GM18907 (cell line): ENCODE measurements around the gene CIAO2B.
"Not testable (repeated sequence)": the region's sequence is repeated elsewhere in the genome, so short reads cannot be mapped to it uniquely, and the experiment has no call there.

Experiments used
- ATAC-seq: cut with Tn5 transposase; IDR thresholded peaks from one replicate; pipeline ENCODE4 v1.9.1; 2021; ENCODE audit warnings: mild to moderate bottlenecking, moderate library complexity; ENCODE audit not compliant: unreplicated experiment

CIAO2B gene

DNA sequence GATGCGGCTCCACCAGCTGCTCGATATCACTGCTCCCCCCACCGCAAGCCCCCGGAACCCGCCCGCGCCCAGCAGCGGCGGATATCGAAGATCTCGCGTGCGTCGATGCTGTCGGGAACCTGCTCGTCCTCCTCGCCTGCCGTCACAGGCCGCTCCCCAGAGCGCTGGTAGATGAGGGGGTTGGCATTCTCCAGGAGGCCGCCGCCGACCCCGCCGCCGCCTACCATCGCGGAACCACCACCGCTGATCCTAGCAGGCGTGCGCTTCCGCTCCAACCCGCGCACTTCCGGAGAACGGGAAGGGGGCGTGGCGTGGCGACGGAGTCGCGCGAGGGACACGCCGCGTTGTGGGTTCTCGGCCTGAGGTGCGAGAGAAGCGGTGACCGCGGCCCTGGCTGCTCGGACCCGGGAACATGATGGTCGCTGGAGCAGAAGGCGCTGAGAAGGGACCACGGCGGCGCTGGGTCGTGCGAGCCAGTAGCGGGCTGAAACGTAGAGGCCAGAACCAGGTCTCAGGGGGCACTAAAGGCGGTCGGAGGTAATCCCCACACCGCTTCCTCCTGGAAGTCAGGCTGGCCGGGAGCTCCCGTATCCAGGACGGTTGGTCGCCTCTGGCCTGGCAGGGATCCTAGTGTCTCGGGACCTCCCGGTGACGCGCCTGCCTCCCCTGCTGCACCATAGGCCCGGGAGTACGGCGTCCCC is at the start of gene CIAO2B:
TSS of gene CIAO2B (minus strand) at position 265 of the 701 bp plus-strand sequence. CDS start at position 227, 38 bp downstream.
- peak; percentile 73 for ATAC-seq

DNA sequence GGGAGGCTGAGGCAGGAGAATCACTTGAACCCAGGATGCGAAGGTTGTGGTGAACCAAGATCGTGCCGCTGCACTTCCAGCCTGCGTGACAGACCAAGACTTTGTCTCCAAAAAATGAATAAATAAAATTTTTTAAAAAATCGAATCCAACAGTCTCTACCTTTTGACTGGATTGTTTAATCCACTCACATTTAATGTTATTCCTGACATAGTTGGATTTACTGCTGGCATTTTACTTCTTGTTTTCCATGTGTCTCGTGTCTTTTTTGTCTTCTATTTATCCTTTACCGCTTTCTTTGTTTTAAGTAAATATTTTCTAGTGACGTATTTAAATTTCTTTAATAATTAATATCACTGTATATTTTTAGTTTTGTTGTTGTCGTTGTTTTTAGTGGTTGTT is 48.8 kb upstream of the CIAO2B start:
- no peak for ATAC-seq

DNA sequence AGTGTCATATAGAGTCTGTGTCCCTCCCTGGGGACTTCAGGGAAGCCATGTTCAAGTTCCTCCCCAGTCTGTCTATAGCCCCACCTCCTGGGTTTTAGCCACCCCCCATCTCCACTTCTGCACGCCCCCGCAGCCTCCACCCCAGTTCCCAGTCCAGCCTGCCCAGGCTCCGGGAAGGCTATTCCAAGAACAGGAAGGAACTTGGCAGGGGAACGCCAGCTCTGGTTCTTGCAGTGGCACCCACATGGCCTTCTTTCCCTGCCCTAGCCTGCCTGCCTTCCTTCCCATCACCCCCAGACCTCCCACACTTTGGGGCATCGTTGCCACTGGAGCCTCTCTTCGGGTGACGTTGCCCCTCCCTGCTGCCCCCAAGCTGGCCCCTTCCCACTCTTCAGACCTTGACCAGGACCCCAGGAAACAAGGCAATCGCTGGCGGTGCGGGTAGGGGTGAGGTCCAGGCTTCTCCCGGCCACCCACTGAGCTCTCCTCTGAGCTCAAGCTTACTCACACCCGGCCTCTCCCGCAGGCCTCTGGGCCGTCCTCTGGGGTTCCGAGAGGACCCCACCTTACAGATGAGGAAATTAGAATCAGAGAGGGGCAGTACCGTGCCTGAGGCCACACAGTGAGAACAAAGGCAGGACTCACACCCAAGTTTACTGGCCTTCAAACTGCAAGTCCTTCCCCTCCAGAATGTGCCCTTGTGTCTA is 45.0 kb upstream of the CIAO2B start:
- no peak for ATAC-seq

DNA sequence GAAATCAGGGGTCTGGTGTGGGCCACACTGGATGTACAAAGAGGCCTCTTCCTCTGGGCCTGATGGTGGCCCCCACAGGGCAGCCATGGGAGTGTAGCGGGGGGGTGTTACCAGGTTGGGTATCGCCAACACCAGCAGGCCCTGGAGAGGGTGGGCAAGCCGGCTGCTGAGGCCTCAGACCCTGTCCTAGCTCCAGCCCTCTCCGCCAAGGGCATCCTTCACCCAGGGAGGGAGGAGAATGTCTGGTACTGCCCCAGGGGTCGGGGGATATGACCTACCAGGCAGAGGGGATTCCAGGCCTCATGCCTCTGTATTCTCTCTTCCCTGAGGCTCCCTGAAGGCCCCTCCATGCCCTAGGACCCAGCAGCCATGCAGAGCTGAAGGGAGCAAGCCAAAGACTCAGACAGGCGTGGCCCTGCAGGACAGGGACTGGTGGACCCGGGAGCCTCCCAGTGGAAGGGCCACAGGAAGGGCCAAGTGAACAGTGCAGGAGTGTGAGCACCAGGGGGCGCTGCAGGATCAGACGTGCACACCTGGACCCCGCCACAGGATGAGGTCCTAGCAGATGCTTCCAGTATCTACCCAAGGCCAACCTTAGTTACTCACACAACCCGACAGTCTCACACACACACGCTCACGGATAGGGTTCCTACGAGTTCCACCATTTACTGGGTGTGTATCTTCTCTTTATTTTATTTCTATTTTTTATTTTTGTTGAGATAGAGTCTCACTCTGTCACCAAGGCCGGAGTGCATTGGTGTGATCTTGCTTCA is 43.3 kb upstream of the CIAO2B start:
- peak; percentile 74 for ATAC-seq

DNA sequence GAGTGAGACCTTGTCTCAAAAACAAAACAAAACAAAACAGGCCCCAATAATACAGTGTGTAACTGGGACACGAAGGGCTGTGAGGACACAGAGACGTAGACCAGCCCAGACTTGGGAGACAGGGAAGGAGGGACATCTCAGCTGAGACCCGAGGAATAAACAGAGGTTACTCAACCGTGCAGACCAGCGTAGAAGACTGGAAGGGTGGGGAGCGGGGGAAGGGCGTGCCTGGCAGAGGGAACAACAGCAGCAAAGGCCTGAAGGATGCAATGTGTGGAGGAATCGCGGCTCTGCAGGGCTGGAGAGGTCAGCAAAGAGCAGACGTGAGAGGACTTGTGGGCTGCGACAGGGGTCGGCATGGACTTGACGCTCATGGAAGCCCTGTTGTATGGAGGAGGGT is 42.5 kb upstream of the CIAO2B start:
- ATAC-seq = no peak

DNA sequence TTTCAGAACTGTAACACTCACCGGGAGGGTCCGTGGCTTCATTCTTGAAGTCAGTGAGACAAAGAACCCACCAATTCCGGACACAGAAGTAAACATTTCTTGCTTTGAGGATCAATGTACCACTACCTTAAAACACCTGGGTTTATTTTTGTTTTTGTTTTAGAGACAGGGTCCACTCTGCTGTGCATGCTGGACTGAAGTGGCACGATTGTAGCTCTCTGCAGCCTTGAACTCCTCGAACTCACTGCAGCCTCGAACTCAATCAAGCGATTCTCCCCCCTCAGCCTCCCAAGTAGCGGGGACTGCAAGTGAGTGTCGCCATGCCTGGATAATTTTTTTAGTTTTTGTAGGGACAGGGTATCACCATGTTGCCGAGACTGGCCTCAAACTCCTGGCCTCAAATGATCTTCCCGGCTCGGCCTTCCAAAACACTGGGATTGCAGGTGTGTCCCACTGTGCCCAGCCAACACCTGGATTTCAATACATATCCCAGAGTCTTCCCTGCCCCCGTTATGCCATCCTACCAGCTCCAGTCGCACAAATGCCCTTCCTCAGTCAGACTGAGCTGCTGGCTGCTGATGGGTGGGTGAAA is 41.2 kb upstream of the CIAO2B start:
- no peak for ATAC-seq

DNA sequence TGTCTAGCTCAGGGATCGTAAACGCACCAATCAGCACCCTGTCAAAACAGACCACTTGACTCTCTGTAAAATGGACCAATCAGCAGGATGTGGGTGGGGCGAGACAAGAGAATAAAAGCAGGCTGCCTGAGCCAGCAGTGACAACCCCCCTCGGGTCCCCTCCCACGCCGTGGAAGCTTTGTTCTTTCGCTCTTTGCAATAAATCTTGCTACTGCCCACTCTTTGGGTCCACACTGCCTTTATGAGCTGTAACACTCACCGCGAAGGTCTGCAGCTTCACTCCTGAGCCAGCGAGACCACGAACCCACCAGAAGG is 40.7 kb upstream of the CIAO2B start:
- not testable (repeated sequence) for ATAC-seq

DNA sequence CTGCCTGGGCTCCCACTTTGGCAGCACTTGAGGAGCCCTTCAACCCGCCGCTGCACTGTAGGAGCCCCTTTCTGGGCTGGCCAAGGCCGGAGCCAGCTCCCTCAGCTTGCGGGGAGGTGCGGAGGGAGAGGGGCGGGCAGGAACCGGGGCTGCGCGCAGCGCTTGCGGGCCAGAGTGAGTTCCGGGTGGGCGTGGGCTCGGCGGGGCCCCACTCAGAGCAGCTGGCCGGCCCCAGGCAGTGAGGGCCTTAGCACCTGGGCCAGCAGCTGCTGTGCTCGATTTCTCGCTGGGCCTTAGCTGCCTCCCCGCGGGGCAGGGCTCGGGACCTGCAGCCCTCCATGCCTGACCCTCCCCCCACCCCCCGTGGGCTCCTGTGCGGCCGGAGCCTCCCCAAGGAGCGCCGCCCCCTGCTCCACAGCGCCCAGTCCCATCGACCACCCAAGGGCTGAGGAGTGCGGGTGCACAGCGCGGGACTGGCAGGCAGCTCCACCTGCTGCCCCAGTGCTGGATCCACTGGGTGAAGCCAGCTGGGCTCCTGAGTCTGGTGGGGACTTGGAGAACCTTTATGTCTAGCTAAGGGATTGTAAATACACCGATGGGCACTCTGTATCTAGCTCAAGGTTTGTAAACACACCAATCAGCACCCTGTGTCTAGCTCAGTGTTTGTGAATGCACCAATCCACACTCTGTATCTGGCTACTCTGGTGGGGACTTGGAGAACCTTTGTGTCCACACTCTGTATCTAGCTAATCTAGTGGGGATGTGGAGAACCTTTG is 40.1 kb upstream of the CIAO2B start:
- ATAC-seq = not testable (repeated sequence)

DNA sequence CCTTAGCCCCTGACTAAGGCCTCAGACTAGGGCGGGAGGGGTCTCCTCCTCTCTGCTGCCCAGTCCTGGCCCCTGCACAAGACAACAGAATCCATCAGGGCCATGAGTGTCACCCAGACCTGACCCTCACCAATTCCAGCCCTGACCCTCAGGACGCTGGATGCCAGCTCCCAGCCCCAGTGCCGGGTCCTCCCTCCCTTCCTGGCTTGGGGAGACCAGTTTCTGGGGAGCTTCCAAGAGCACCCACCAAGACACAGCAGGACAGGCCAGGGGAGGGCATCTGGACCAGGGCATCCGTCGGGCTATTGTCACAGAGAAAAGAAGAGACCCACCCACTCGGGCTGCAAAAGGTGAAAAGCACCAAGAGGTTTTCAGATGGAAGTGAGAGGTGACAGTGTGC is 39.5 kb upstream of the CIAO2B start:
- ATAC-seq = no peak

DNA sequence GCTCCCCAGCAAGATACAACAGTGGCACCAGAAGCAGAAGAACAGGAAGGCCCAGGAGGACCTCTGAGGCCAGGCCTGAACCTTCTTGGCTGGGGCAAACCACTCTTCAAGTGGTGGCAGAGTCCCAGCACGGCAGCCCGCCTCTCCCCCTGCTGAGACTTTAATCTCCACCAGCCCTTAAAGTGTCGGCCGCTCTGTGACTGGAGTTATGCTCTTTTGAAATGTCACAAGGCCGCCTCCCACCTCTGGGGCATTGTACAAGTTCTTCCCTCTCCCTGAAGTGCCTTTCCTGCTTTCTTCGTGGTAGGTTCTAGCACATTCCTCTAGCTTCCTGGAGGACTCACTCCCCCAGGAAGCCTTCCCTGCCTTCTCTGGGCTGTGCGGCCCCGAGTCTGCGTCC is 38.8 kb upstream of the CIAO2B start:
- no peak for ATAC-seq

DNA sequence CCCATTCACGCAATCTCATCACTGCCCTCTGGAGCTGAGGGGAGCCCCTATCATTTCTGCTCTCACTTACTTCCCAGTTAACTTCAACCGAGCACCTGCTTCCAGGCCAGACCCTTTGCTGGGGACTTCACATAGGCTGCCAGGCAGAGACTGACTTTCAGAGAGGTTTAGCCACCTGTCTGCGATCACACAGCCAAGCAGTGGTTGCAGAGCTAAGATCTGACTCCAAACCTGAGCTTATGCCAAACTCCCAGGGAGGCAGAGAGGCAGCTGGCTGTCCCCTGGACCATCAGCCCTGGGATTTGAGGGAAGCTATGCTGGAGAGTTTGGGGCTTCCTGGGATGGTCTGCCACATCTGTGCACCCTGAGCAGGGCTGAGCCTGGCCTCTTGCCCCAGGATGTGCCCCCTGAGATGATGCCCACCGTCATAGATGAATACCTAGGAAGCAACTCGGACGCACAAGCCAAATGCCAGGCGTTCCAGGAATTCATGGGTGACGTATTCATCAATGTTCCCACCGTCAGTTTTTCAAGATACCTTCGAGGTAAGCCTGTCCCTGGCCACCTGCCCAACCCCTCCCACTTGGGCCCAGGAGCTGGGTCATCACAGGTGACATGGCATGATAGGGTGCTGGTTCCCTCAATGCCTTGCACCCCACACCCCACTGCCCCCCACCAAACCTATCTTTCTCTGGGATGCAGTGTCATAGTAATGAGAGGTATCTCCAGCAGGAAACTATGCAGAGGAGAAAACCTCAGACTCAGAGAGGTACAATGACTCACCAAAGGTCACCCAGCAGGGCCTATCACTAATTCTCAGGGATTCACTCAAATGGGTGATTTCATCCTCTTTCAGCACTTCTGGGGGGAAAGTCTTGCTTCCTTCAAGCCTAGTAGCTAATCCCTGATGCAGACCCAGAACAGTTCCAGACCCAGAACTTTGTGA is 36.8 kb upstream of the CIAO2B start:
- no peak for ATAC-seq

DNA sequence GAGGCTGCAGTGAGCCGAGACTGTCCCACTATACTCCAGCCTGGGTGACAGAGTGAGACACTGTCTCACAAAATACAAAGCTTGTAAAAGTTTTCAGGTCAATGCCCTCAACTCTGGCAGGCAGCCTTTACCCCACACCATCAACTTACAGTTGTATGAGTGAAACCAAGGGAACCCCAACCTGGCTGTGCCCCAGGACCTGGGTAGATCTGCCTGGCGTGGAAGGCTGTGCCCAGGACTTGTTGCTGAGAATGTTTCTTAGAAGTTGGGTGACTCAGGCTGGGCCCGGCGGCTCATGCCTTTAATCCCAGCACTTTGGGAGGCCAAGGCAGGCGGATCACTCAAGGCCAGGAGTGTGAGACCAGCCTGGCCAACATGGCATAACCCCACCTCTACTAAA is 34.6 kb upstream of the CIAO2B start:
- no peak for ATAC-seq

DNA sequence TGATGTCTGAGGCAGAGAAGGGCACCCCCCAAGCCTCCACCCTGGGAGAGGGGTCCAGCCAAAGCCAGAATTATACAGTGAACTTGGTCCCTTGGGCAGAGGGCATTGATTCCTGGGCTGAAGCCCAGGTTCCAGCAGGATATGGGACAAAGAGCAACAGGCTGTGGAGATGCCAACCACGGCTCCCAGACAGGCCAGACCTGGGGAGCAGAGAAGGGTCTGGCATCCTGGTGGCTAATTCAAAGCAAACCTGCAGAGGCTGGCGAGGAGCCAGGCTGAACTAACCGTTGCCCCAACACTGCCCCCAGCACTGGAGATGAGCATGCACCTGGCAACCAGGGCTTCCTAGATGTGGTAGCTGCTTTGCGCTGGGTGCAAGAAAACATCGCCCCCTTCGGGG is 29.8 kb upstream of the CIAO2B start:
- no peak for ATAC-seq

DNA sequence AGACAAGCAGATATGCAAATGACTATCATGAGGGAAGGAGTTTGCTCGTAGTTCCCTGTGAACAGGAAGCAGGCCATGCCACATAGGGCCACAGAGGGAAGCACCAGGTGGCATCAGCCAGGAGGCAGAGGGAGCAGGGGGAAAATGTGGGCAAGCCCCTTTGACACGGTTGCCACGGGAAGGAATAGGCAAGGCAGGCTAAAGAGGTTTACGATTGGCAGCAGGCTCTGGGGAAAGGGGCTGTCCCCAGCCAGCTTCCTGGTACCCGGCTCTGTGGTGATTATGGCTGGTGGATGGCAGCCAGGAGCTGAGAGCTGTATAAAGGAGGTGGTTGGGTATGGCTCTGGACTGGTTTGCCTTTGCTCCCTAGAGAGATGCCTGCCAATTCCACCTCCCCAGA is 27.7 kb upstream of the CIAO2B start:
- no peak for ATAC-seq

DNA sequence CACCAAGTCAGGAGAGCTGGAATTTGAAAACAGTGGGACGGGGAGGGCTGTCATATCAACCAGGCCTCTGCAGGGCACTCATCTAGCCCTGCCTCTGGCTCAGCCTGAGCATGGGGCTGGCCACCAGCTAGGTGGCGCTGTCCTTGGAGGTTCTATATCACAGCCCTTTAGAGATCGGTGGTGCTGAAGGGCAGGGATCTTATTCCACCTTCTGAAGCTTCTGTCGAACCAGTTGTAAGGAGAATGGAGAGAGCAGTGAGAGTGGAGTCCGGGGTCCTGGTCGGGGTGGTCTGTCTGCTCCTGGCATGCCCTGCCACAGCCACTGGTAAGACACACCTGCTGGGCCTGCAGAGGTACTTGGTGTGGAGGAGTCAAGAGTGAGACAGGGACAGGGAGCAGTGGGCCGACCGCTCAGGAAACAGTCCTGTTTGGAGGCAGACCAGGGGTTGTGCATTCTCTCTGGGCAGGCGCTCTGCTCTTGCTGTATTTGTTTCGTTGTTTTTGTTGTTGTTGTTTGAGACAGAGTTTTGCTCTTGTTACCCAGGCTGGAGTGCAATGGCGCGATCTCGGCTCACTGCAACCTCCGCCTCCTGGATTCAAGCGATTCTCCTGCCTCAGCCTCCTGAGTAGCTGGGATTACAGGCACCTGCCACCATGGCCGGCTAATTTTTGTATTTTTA is 27.0 kb upstream of the CIAO2B start, which contains the start of gene CES3:
TSS of gene CES3 (plus strand) at position 202 of the 680 bp plus-strand sequence. CDS start at position 244, 42 bp downstream.
- peak; percentile 76 for ATAC-seq

DNA sequence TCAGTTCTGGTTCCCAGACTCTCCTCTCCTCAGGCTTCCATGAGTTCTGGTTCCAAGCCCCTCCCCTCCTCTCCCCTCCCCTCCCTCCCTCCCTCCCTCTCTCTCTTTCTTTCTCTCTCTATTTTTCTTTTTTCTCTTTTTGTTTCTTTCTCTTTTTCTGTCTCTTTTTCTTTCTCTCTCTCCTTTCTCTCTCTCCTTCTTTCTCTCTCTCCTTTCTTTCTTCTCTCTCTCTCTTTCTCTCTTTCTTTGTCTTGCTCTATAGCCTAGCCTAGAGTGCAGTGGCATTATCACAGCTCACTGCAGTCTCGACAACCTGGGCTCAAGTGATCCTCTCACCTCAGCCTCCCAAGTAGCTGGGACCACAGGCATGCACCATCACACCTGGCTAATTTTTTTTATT is 26.1 kb upstream of the CIAO2B start:
- ATAC-seq = no peak

DNA sequence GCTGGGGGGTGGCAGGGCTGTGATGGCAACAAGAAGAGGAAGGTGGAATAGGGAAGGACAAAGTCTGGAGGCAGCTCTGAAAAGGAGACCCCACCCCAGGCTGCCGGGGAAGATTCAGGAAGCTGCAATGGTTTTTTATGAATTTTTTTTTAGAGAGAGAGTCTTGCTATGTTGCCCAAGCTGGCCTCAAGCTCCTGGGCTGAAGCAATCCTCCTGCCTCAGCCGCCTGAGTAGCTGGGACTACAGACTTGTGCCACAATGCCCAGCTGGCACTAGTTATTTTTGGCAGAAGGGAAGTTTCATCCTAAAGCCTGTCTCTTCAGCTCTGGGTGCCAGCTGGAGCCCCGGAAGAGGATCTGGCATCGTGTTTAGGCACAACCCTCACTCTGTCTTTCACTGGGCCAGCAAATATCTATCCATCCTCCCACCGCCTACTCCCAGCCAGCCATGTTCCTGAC is 25.5 kb upstream of the CIAO2B start:
- ATAC-seq = no peak

DNA sequence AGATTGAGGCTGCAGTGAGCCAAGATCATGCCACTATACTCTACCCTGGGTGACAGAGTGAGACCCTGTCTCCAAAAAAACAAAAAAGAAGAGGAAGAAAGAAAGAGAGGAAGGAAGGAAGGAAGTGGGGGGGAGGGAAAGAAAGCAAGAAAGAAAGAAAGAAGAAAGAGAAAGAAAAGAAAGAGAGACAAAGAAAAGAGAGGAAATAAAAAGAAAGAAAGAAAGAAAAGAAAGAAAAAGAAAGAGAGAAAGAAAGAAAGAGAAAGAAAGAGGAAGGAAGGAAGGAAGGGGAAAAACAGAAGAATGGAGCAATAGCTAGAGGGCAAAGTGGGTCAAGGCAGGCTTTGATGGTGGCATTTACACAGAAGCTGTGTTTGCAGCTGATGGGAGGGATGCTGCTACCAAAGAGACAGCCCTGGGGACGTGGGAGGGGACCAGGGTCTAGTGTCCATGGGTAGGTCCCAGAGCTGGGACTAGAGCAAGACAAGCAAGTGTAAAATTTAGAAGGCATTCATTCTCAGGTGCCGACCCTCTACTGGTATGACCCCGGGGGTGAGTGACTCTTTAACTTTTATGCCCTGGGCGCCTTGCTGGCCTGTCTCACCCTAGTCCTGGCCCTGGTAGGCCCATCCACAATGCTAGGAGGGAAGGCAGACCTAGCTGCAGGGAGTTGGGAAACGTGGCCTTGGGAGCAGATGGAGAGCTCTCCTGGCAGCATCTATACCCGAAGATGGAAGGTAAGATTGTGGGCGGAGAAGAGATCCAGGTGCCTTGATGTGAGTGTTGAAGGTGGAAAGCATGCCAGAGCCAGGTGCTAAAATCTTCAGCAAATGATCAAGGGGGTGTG is 24.9 kb upstream of the CIAO2B start:
- no peak for ATAC-seq
